Trophoblast cell (in vitro differentiated cells and primary cell): Measurements from ENCODE around the gene RBM26.

ENCODE experiments used
- DNase-seq, 2 donors: peaks; one replicate each; pipeline ENCODE4 v3.0.0-alpha.2; 2016
- H2AFZ ChIP-seq: 2 replicates; pipeline ENCODE4 v1.6.1; 2013; ENCODE audit warnings: low read length, moderate library complexity, mild to moderate bottlenecking; ENCODE audit not compliant: insufficient read depth, poor library complexity
- H2AK5ac ChIP-seq: 2 replicates; pipeline ENCODE4 v1.6.1; 2013; ENCODE audit warnings: mild to moderate bottlenecking, low read length
- H2BK120ac ChIP-seq: 2 replicates; pipeline ENCODE4 v1.6.1; 2013; ENCODE audit warnings: low read length, mild to moderate bottlenecking, moderate library complexity; ENCODE audit not compliant: insufficient read depth, poor library complexity
- H2BK12ac ChIP-seq: 2 replicates; pipeline ENCODE4 v1.6.1; 2013; ENCODE audit warnings: mild to moderate bottlenecking, low read length, moderate library complexity
- H2BK5ac ChIP-seq: 2 replicates; pipeline ENCODE4 v1.6.1; 2013; ENCODE audit warnings: low read length, low read depth, moderate library complexity, mild to moderate bottlenecking; ENCODE audit not compliant: poor library complexity
- H3K14ac ChIP-seq: 2 replicates; pipeline ENCODE4 v1.6.1; 2013; ENCODE audit warnings: mild to moderate bottlenecking, low read length
- H3K18ac ChIP-seq: 2 replicates; pipeline ENCODE4 v1.6.1; 2013; ENCODE audit warnings: mild to moderate bottlenecking, low read length
- H3K23ac ChIP-seq: 2 replicates; pipeline ENCODE4 v1.6.1; 2013; ENCODE audit warnings: low read length
- H3K27ac ChIP-seq: 2 replicates; pipeline ENCODE4 v1.5.1; 2013; ENCODE audit warnings: low read depth, mild to moderate bottlenecking, inconsistent platforms, low read length, moderate library complexity
- H3K27me3 ChIP-seq: 2 replicates; pipeline ENCODE4 v1.6.1; 2013; ENCODE audit warnings: inconsistent platforms, mild to moderate bottlenecking, low read length, moderate library complexity; ENCODE audit not compliant: insufficient read depth
- H3K36me3 ChIP-seq, 2 experiments: 1 replicate in 1 of 2; 2 replicates in 1 of 2; pipeline ENCODE4 v1.6.1; 2013; ENCODE audit warnings: low read length in 2 of 2, mild to moderate bottlenecking in 2 of 2, moderate library complexity in 1 of 2; ENCODE audit not compliant: insufficient read depth in 2 of 2, control insufficient read depth in 1 of 2
- H3K4ac ChIP-seq: 2 replicates; pipeline ENCODE4 v1.6.1; 2013; ENCODE audit warnings: low read depth, mild to moderate bottlenecking, low read length, moderate library complexity
- H3K4me1 ChIP-seq, 2 experiments: 1 replicate in 1 of 2; 2 replicates in 1 of 2; pipeline ENCODE4 v1.6.1; 2013; ENCODE audit warnings: low read length in 2 of 2, mild to moderate bottlenecking in 2 of 2, moderate library complexity in 1 of 2; ENCODE audit not compliant: insufficient read depth in 2 of 2, control insufficient read depth in 1 of 2
- H3K4me2 ChIP-seq: 2 replicates; pipeline ENCODE4 v1.6.1; 2013; ENCODE audit warnings: inconsistent platforms, mild to moderate bottlenecking, low read length, moderate library complexity
- H3K4me3 ChIP-seq: 2 replicates; pipeline ENCODE4 v1.5.1; 2013; ENCODE audit warnings: mild to moderate bottlenecking, low read depth, low read length, inconsistent platforms
- H3K79me1 ChIP-seq: one replicate; pipeline ENCODE4 v1.6.1; 2013; ENCODE audit warnings: low read length
- H3K79me2 ChIP-seq: 2 replicates; pipeline ENCODE4 v1.6.1; 2013; ENCODE audit warnings: low read length, mild to moderate bottlenecking; ENCODE audit not compliant: control insufficient read depth, insufficient read depth, poor library complexity
- H3K9ac ChIP-seq: 2 replicates; pipeline ENCODE4 v1.6.1; 2013; ENCODE audit warnings: mild to moderate bottlenecking, low read length
- H3K9me3 ChIP-seq: 2 replicates; pipeline ENCODE4 v1.6.1; 2013; ENCODE audit warnings: low read depth, mild to moderate bottlenecking, control low read depth, inconsistent platforms, low read length; ENCODE audit not compliant: insufficient read depth
- H4K12ac ChIP-seq: 2 replicates; pipeline ENCODE4 v1.6.1; 2013; ENCODE audit warnings: low read depth, mild to moderate bottlenecking, low read length, moderate library complexity
- H4K8ac ChIP-seq: 2 replicates; pipeline ENCODE4 v1.6.1; 2013; ENCODE audit warnings: low read depth, mild to moderate bottlenecking, low read length, moderate library complexity
- H4K91ac ChIP-seq: one replicate; pipeline ENCODE4 v1.6.1; 2013; ENCODE audit warnings: low read depth, mild to moderate bottlenecking, low read length, moderate library complexity
- WGBS: extraction: QIAGEN DNeasy Blood & Tissue Kit; methylation state at CpG from one replicate; pipeline ENCODE4 v1.1.7; 2013; ENCODE audit warnings: missing lambda C conversion rate; ENCODE audit not compliant: insufficient read length, insufficient coverage; ENCODE audit errors: extremely low coverage; 5-methylcytosine and 5-hydroxymethylcytosine counted together

RBM26 gene

DNA sequence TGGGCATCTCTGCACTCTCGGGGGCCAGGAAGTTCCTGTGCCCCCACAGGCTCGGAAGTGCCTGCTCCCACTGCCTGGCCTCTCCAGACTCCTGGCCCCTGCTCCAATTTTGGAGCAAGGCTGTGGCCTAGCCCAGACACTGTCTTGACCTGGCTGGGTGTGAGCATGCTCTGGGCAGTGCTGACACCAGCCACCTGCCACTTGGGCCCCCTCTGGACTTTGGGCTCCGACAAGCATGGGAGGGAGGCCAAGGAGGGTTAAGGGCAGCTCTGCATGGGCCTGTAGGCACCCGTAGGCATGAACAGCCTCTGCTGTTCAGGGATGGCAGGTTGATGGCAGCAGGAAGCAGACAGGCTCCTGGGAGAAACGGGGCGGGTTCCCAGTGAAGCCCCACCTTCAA is 26.0 kb upstream of the RBM26 start:
- H3K36me3 ChIP-seq, result no peaks in the 10 kb centered on the region
- no CpG with 5 or more reads among the region's 6 CpGs for WGBS
- H3K9ac ChIP-seq, result no peak overlapping the region
- H3K27me3 ChIP-seq, result no peaks in the 10 kb centered on the region
- H3K4me3 ChIP-seq, result peak overlapping the region; percentile 6
- no peaks in the 10 kb centered on the region for H3K79me2 ChIP-seq
- H3K23ac ChIP-seq, result no peak overlapping the region
- no peaks in the 10 kb centered on the region for H3K79me1 ChIP-seq
- H3K4me2 ChIP-seq, result no peak overlapping the region
- no peaks in the 10 kb centered on the region for H3K4me1 ChIP-seq
- H2AFZ ChIP-seq, result no peak overlapping the region
- no peak overlapping the region for H4K8ac ChIP-seq
- H3K14ac ChIP-seq, result no peak overlapping the region
- no peak for DNase-seq
- H4K12ac ChIP-seq, result no peak overlapping the region
- H2BK120ac ChIP-seq, result no peak overlapping the region
- H4K91ac ChIP-seq, result no peak overlapping the region
- no peak overlapping the region for H3K18ac ChIP-seq
- no peak overlapping the region for H2BK12ac ChIP-seq
- no peak overlapping the region for H3K4ac ChIP-seq
- H3K9me3 ChIP-seq, result peaks cover 6% of the 10 kb centered on the region
- no peak overlapping the region for H3K27ac ChIP-seq
- no peak overlapping the region for H2AK5ac ChIP-seq
- no peak overlapping the region for H2BK5ac ChIP-seq

- no peak overlapping the region for H3K23ac ChIP-seq
- no peak overlapping the region for H2BK12ac ChIP-seq
- no peaks in the 10 kb centered on the region for H3K79me1 ChIP-seq
- no peak overlapping the region for H2AK5ac ChIP-seq
- H4K91ac ChIP-seq, result no peak overlapping the region
- H3K36me3 ChIP-seq, result no peaks in the 10 kb centered on the region
- no peak overlapping the region for H3K4ac ChIP-seq
- H2BK120ac ChIP-seq, result no peak overlapping the region
- H2AFZ ChIP-seq, result no peak overlapping the region
- no peak overlapping the region for H3K18ac ChIP-seq
- H3K4me2 ChIP-seq, result no peak overlapping the region
- H3K14ac ChIP-seq, result no peak overlapping the region
- no peaks in the 10 kb centered on the region for H3K79me2 ChIP-seq
- H3K4me3 ChIP-seq, result no peak overlapping the region
- no peak for DNase-seq
- no peaks in the 10 kb centered on the region for H3K4me1 ChIP-seq
- H2BK5ac ChIP-seq, result no peak overlapping the region
- H3K9me3 ChIP-seq, result peaks cover 6% of the 10 kb centered on the region
- H3K9ac ChIP-seq, result no peak overlapping the region
- H3K27ac ChIP-seq, result no peak overlapping the region
- H3K27me3 ChIP-seq, result no peaks in the 10 kb centered on the region
- no peak overlapping the region for H4K8ac ChIP-seq
- no peak overlapping the region for H4K12ac ChIP-seq
These were observed 23.3 kb upstream of the RBM26 start for GRCh38 chr13:79429309-79429708.

- Histone ChIP-seq H3K4ac (no peak overlapping the region), H3K27me3 (no peaks in the 10 kb centered on the region), H3K79me2 (no peaks in the 10 kb centered on the region), H4K91ac (no peak overlapping the region), H2BK120ac (no peak overlapping the region), H3K36me3 (no peaks in the 10 kb centered on the region), H3K9me3 (peaks cover 3% of the 10 kb centered on the region), H2AFZ (no peak overlapping the region), H2BK5ac (no peak overlapping the region), H2BK12ac (no peak overlapping the region), H4K12ac (no peak overlapping the region), H3K14ac (no peak overlapping the region), H3K9ac (no peak overlapping the region), H3K4me3 (no peak overlapping the region), H3K18ac (no peak overlapping the region), H2AK5ac (no peak overlapping the region), H3K4me1 (no peaks in the 10 kb centered on the region), H3K4me2 (no peak overlapping the region), H3K79me1 (no peaks in the 10 kb centered on the region), H3K23ac (no peak overlapping the region), H3K27ac (no peak overlapping the region), H4K8ac (no peak overlapping the region)
- no CpG with 5 or more reads among the region's 2 CpGs for WGBS
- DNase-seq, result no peak
These were observed 21.8 kb upstream of the RBM26 start for GRCh38 chr13:79427883-79428282.

DNA sequence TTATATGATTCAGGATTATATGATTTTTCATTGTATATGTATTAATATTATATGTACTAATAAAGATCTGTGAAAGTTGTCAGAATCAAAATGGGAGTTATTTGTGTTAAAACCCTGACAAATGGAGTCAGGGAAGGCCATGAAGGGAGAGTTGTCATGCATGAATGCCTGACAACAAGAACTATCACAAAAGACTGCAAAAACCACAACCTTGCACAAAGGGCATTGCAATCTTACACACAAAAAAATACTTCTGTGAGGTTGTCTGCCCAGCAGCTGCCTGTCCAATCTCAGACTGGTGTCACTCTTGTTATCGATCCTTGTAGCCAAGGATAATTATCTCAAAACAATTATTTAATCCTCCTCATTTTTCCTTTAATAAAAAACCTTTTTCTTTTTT is 21.2 kb upstream of the RBM26 start:
- Histone ChIP-seq H3K4me3 (no peak overlapping the region), H4K8ac (no peak overlapping the region), H3K79me2 (no peaks in the 10 kb centered on the region), H2BK120ac (no peak overlapping the region), H2AFZ (no peak overlapping the region), H3K4me2 (no peak overlapping the region), H3K4ac (no peak overlapping the region), H3K79me1 (no peaks in the 10 kb centered on the region), H2BK12ac (no peak overlapping the region), H3K4me1 (no peaks in the 10 kb centered on the region), H3K23ac (no peak overlapping the region), H3K18ac (no peak overlapping the region), H2BK5ac (no peak overlapping the region), H3K14ac (no peak overlapping the region), H2AK5ac (no peak overlapping the region), H4K91ac (no peak overlapping the region), H3K9ac (no peak overlapping the region), H4K12ac (no peak overlapping the region), H3K36me3 (no peaks in the 10 kb centered on the region), H3K9me3 (peaks cover 2% of the 10 kb centered on the region), H3K27ac (no peak overlapping the region), H3K27me3 (no peaks in the 10 kb centered on the region)
- DNase-seq, result no peak
- no CpG with 5 or more reads among the region's 1 CpG for WGBS
